ENCODE results near the gene CYLC1.

The CYLC1 gene, protein sequence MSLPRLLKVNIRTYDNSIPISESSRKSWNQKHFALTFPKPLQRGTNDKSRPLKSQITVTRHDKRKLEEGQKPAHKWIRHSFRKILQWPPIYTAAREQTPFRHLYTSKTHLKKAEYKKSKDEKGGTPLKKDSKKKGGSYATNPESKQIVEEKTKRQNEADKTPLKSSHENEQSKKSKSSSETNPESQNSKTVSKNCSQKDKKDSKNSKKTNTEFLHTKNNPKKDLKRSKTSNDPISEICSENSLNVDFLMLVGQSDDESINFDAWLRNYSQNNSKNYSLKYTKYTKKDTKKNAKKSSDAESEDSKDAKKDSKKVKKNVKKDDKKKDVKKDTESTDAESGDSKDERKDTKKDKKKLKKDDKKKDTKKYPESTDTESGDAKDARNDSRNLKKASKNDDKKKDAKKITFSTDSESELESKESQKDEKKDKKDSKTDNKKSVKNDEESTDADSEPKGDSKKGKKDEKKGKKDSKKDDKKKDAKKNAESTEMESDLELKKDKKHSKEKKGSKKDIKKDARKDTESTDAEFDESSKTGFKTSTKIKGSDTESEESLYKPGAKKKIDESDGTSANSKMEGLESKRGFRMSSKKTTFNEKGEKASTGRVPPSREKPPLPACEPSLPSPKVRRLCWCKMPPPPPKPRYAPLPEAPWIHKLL

DNA sequence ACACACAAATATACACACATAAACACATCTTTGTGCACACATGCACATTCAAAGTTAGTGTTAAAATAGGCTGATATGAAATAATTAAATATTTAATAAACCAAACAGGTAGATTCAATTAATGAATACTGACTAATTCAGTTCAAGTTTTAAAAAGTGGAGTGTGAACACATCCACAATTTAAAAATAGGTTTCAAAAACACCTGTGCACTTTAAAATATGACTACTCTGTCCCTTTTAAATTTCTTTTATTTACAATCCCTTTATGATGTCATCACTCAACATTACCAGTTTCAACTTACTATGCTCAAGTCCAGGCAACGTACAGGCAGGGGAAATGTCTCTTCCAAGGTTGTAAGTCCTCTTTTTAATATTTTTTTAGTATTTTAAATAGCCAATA is at the start of gene CYLC1:
Gene CYLC1 (plus strand): TSS at position 301 of the 400 bp plus-strand sequence. CDS start 37 bp downstream, at position 338.
- peaks cover 7% of the 10 kb centered on the region for H3K27me3 Mint-ChIP-seq (ENCODE audit: low read depth, poor library complexity)
- peaks cover 37% of the 10 kb centered on the region for H3K9me3 Mint-ChIP-seq
- no peak within 1 kb of the TSS for H3K4me3 Mint-ChIP-seq
- TF ChIP-seq, protein P1, sequence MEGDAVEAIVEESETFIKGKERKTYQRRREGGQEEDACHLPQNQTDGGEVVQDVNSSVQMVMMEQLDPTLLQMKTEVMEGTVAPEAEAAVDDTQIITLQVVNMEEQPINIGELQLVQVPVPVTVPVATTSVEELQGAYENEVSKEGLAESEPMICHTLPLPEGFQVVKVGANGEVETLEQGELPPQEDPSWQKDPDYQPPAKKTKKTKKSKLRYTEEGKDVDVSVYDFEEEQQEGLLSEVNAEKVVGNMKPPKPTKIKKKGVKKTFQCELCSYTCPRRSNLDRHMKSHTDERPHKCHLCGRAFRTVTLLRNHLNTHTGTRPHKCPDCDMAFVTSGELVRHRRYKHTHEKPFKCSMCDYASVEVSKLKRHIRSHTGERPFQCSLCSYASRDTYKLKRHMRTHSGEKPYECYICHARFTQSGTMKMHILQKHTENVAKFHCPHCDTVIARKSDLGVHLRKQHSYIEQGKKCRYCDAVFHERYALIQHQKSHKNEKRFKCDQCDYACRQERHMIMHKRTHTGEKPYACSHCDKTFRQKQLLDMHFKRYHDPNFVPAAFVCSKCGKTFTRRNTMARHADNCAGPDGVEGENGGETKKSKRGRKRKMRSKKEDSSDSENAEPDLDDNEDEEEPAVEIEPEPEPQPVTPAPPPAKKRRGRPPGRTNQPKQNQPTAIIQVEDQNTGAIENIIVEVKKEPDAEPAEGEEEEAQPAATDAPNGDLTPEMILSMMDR (IDR thresholded peaks at IDR 0.05): no peak
- H3K27ac Mint-ChIP-seq: no peak within 1 kb of the TSS
- H3K4me1 Mint-ChIP-seq: no peaks in the 10 kb centered on the region
- H3K36me3 Mint-ChIP-seq (ENCODE audit: low read depth): no peaks in the 10 kb centered on the region
- DNase-seq: no peak

DNA sequence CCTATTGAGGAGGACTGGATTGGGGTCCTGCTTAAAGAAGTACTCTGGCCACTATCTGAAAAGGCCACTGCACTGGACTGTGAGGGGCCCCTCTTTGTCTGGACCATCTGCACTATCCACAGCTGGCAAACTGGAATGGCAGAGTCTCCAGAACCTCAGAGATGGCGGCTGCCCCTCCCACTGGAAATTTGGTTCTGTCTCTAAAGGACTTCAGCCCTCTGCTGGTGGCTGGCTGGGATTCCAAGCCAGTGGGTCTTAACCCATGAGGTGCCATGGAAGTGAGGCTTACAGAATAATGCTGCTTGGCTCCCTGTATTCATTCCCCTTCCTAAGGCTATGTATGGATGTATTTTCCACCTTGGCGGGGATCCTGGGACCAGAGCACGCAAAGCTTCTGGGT is 41.6 kb upstream of the CYLC1 start:
- Mint-ChIP-seq H3K36me3 (ENCODE audit: low read depth) (no peaks in the 10 kb centered on the region), H3K27ac (no peak overlapping the region), H3K4me3 (no peak overlapping the region), H3K4me1 (no peaks in the 10 kb centered on the region), H3K9me3 (peaks cover 62% of the 10 kb centered on the region), H3K27me3 (ENCODE audit: low read depth, poor library complexity) (no peaks in the 10 kb centered on the region)
- DNase-seq: no peak
- TF ChIP-seq, protein P1 (IDR thresholded peaks at IDR 0.05): no peak

DNA sequence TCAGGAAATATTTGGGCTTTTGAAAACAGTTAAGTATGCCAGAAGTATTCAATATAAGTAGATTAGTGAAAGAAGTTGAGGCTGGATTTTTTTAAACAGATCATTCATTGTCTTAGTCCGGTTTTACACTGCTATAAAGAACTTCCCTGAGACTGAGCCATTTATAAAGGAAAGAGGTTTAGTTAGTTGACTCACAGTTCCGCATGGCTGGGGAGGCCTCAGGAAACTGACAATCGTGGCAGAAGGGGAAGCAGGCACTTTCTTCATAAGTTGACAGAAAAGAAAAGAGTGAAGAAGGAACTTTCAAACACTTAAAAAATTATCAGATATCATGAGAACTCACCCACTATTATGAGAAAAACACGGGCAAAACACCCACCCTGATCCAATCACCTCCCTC is 31.1 kb upstream of the CYLC1 start:
- DNase-seq: no peak
- H3K27ac Mint-ChIP-seq: no peak overlapping the region
- H3K4me1 Mint-ChIP-seq: peaks cover 9% of the 10 kb centered on the region
- TF ChIP-seq, protein P1 (IDR thresholded peaks at IDR 0.05): no peak
- no peak overlapping the region for H3K4me3 Mint-ChIP-seq
- H3K27me3 Mint-ChIP-seq (ENCODE audit: low read depth, poor library complexity): no peaks in the 10 kb centered on the region
- peaks cover 28% of the 10 kb centered on the region for H3K9me3 Mint-ChIP-seq
- H3K36me3 Mint-ChIP-seq (ENCODE audit: low read depth): no peaks in the 10 kb centered on the region

DNA sequence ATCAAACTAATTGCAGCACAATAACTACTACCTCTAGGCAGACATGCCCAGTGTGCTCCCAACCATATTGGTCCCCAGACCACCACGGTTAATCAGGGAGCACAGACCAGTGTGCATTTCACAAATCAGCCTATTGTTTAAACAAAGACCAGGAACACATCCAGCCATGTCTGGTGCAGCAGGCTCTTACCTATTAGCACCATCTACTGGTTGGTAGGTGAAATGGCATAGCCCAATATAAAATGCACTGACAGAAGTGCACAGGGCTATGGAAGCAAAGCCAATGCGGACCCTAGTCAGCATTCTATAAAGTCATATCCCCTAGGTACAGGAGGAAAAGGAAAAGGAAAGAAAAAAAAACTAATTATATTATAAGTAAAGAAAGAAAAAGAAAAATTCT is 15.5 kb upstream of the CYLC1 start:
- Mint-ChIP-seq H3K4me3 (no peak overlapping the region), H3K9me3 (peaks cover 40% of the 10 kb centered on the region), H3K4me1 (no peaks in the 10 kb centered on the region), H3K27ac (no peak overlapping the region), H3K27me3 (ENCODE audit: low read depth, poor library complexity) (no peaks in the 10 kb centered on the region), H3K36me3 (ENCODE audit: low read depth) (no peaks in the 10 kb centered on the region)
- peak; percentile 4 for DNase-seq
- TF ChIP-seq, protein P1 (IDR thresholded peaks at IDR 0.05): peak; percentile 63

DNA sequence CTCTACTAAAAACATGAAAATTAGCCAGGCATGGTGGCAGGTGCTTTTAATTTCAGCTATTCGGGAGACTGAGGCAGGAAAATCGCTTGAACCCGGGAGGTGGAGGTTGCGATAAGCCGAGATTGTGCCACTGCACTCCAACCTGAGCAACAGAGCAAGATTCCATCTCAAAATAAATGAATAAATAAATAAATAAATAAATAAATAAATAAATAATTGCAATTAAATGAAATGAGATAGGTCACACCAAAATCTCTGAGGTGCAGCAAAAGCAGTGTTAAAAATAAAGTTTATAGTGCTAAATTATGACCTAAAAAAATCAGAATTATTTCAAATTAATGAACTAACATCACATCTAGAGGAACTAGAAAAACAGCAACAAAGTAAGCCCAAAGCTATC is 13.6 kb upstream of the CYLC1 start:
- Mint-ChIP-seq H3K4me3 (no peak overlapping the region), H3K9me3 (peaks cover 43% of the 10 kb centered on the region), H3K36me3 (ENCODE audit: low read depth) (no peaks in the 10 kb centered on the region), H3K27ac (no peak overlapping the region), H3K4me1 (no peaks in the 10 kb centered on the region), H3K27me3 (ENCODE audit: low read depth, poor library complexity) (no peaks in the 10 kb centered on the region)
- TF ChIP-seq, protein P1 (IDR thresholded peaks at IDR 0.05): no peak
- DNase-seq: no peak

Measured in nephron progenitor cell (in vitro differentiated cells).